ENCODE data around the gene SMIM31.

The SMIM31 gene

GRCh38 chr4:164753873-164754488 is at the start of gene SMIM31:
Gene SMIM31, plus strand, starts transcription at chr4:164754131. Its CDS starts 16,313 bp downstream, at chr4:164770444.
- no peak for DNase-seq

GRCh38 chr4:164706675-164707074 is 47.3 kb upstream of the SMIM31 start:
- DNase-seq = no peak

- no peak for DNase-seq
These were observed 37.0 kb upstream of the SMIM31 start for GRCh38 chr4:164716901-164717300.

- DNase-seq = no peak
These were observed 35.1 kb upstream of the SMIM31 start for GRCh38 chr4:164718827-164719226.

- DNase-seq = no peak
These were observed 28.9 kb upstream of the SMIM31 start for GRCh38 chr4:164725066-164725465.

GRCh38 chr4:164730705-164731393 is 23.1 kb upstream of the SMIM31 start:
- no peak for DNase-seq

- DNase-seq = peak; percentile 19
These were observed 22.0 kb upstream of the SMIM31 start for GRCh38 chr4:164731827-164732474.

GRCh38 chr4:164734484-164734883 is 19.4 kb upstream of the SMIM31 start:
- no peak for DNase-seq

GRCh38 chr4:164748375-164748774 is 5.6 kb upstream of the SMIM31 start:
- no peak for DNase-seq

- DNase-seq = no peak
These were observed 1.5 kb downstream of the SMIM31 start for GRCh38 chr4:164755432-164755831.

- DNase-seq = no peak
These were observed 2.8 kb downstream of the SMIM31 start for GRCh38 chr4:164756686-164757085.

GRCh38 chr4:164761241-164761640 is 7.3 kb downstream of the SMIM31 start:
- DNase-seq = no peak

- DNase-seq = no peak
These were observed 7.9 kb downstream of the SMIM31 start for GRCh38 chr4:164761746-164762275.

- no peak for DNase-seq
These were observed 11.2 kb downstream of the SMIM31 start for GRCh38 chr4:164765096-164765495.

GRCh38 chr4:164765833-164766232 is 11.9 kb downstream of the SMIM31 start:
- DNase-seq = no peak

GRCh38 chr4:164768516-164768915 is 14.6 kb downstream of the SMIM31 start:
- no peak for DNase-seq

- no peak for DNase-seq
These were observed 16.2 kb downstream of the SMIM31 start for GRCh38 chr4:164770010-164770724.

- no peak for DNase-seq
These were observed 17.2 kb downstream of the SMIM31 start for GRCh38 chr4:164771088-164771487.

GRCh38 chr4:164772076-164772475 is 18.1 kb downstream of the SMIM31 start:
- DNase-seq = no peak

- no peak for DNase-seq
These were observed 25.1 kb downstream of the SMIM31 start for GRCh38 chr4:164779080-164779479.

GRCh38 chr4:164779811-164780216 is 25.9 kb downstream of the SMIM31 start:
- DNase-seq = peak; percentile 3

GRCh38 chr4:164780839-164781238 is 26.9 kb downstream of the SMIM31 start:
- no peak for DNase-seq

- no peak for DNase-seq
These were observed 30.0 kb downstream of the SMIM31 start for GRCh38 chr4:164783976-164784375.

Measured in activated gamma-delta T cell treated with Interleukin-2 at 50 U/mL for 16 hours (primary cell).